Spleen (tissue), 11 donors: ENCODE measurements around the gene POLRMT. TPM values are rescaled to one million over a fixed set of nuclear protein-coding genes. Genes with fewer than 3 reads are reported as not detected.

ENCODE experiments used
- DNase-seq: peaks from one replicate; pipeline ENCODE4 v3.0.0-alpha.2; 2020
- H3K27ac ChIP-seq, 8 donors: fragments of 200-600 bp; sonication (generic) in 7 of 8; 1 replicate in 4 of 8; 2 replicates in 4 of 8; pipeline versions ENCODE4 v1.5.0 to v1.8.0; 2016 to 2021; ENCODE audit warnings: inconsistent platforms in 4 of 8, mild to moderate bottlenecking in 4 of 8, moderate library complexity in 1 of 8
- H3K27me3 ChIP-seq, 7 donors: fragments of 200-600 bp; sonication (generic) in 6 of 7; replicated peaks in 1 of 7; 1 replicate in 4 of 7; 2 replicates in 3 of 7; pipeline versions ENCODE4 v1.5.0 to v1.8.0; 2016 to 2021; ENCODE audit warnings: inconsistent platforms in 3 of 7, mild to moderate bottlenecking in 1 of 7
- H3K36me3 ChIP-seq, 6 donors: fragments of 200-600 bp; sonication (generic) in 5 of 6; 1 replicate in 4 of 6; 2 replicates in 2 of 6; pipeline versions ENCODE4 v1.5.0 to v1.8.0; 2016 to 2021; ENCODE audit warnings: inconsistent platforms in 2 of 6
- H3K4me1 ChIP-seq, 6 donors: fragments of 200-600 bp; sonication (generic) in 5 of 6; 1 replicate in 3 of 6; 2 replicates in 3 of 6; pipeline versions ENCODE4 v1.5.0 to v1.8.0; 2016 to 2021; ENCODE audit warnings: inconsistent platforms in 3 of 6
- H3K4me3 ChIP-seq, 8 donors: fragments of 200-600 bp; sonication (generic) in 7 of 8; 1 replicate in 4 of 8; 2 replicates in 4 of 8; pipeline versions ENCODE4 v1.5.0 to v1.8.0; 2016 to 2021; ENCODE audit warnings: inconsistent platforms in 4 of 8, mild to moderate bottlenecking in 4 of 8, moderate library complexity in 2 of 8
- H3K9me3 ChIP-seq, 8 donors: fragments of 200-600 bp; sonication (generic) in 7 of 8; 1 replicate in 4 of 8; 2 replicates in 4 of 8; pipeline versions ENCODE4 v1.5.0 to v1.8.0; 2016 to 2021; ENCODE audit warnings: inconsistent platforms in 4 of 8
- POLR2A ChIP-seq, 3 donors: fragments of 450-650 bp; IDR thresholded peaks; one replicate each; pipeline ENCODE4 v1.5.1; 2017; ENCODE audit warnings: antibody characterized with exemption in 3 of 3, mild to moderate bottlenecking in 1 of 3
- POLR2AphosphoS5 ChIP-seq, 3 donors: sonication (generic); formaldehyde crosslinking; IDR thresholded peaks; one replicate each; pipeline ENCODE4 v1.5.1; 2017; ENCODE audit warnings: antibody characterized with exemption in 3 of 3
- WGBS, 5 donors: extraction: QIAGEN DNeasy Blood & Tissue Kit in 3 of 5; methylation state at CpG; one replicate each; pipeline versions ENCODE4 v1.1.5 to v1.1.7; 2013 to 2018; 5-methylcytosine and 5-hydroxymethylcytosine counted together
- intact Hi-C: fragments of 100-400 bp; cut with DNase I; formaldehyde crosslinking; loops from one replicate; pipeline ENCODE4 v1.15.0; 2023; ENCODE audit warnings: low total_unique reads
- polyA plus RNA-seq, 3 donors: library from polyadenylated mRNA; stranded (reverse); fragments of 200-250 nt; gene quantifications; one replicate each; pipeline ENCODE4 v1.2.1, GENCODE V29; 2013
- total RNA-seq, 7 donors: library from RNA; depleted of rRNA in 3 of 7; stranded (reverse); fragments of >200 nt in 3 of 7; fragmentation: NEBNext Ultra II Directional in 4 of 7; extraction: Animal tissue kit (Norgen Biotek cat#: 25700) in 4 of 7; gene quantifications; one replicate each; pipeline versions ENCODE4 v1.1.0 to v1.2.1, GENCODE V29; 2016 to 2021
- TF ChIP-seq, protein P1 (sequence below), 11 experiments: fragments of 200-600 bp in 7 of 11; fragments of 450-650 bp in 4 of 11; sonication (generic) in 4 of 11; IDR thresholded peaks in 8 of 11; conservative IDR thresholded peaks in 3 of 11; 1 replicate in 7 of 11; 2 replicates in 4 of 11; pipeline versions ENCODE4 v1.4.0 to v1.8.0; 2016 to 2021; ENCODE audit warnings: antibody characterized with exemption in 11 of 11, inconsistent platforms in 4 of 11, mild to moderate bottlenecking in 1 of 11
- donor health status: healthy with polysubstance abuse.
- donor health status: DM: no; HTN: no; CAD: no; lungs with moderate emphysema.
- donor health status: DM: no; HTN: no; CAD: no.
- donor health status: Bipolar disorder and iron deficiency.
- donor health status: healthy.
- donor health status: DM: no; HTN: no; CAD: no.
- donor health status: DM: yes; HTN: yes; CAD: no.

The POLRMT gene
- total and polyA plus RNA-seq, 10 donors, result 28.6 to 105 (median 50.9) TPM

DNA sequence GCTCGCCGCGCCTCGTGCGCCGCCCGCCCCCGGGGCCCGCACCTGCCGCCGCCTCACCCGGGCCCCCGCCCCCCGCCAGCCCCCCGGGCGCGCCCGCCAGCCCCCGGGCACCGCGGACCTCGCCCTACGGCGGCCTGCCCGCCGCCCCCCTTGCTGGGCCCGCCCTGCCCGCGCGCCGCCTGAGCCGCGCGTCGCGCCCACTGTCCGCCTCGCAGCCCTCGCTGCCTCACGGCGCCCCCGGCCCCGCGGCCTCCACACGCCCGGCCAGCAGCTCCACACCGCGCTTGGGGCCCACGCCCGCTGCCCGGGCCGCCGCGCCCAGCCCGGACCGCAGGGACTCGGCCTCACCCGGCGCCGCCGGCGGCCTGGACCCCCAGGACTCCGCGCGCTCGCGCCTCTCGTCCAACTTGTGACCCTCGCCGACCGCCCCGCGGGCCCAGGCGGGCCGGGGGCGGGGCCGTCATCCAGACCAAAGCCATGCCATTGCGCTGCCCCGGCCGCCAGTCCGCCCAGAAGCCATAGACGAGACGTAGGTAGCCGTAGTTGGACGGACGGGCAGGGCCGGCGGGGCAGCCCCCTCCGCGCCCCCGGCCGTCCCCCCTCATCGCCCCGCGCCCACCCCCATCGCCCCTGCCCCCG is 17.2 kb downstream of the POLRMT start:
- intact Hi-C loops, result no loop called here
- H3K27ac ChIP-seq, result no peak overlapping the region
- H3K9me3 ChIP-seq, result no peaks in the 10 kb centered on the region
- peak overlapping the region in 1 of 8 donors; percentile 34 for H3K4me3 ChIP-seq
- WGBS, 5 donors, result 24 to 57% (median 26%) methylated on average over 7 to 93 of the region's 97 CpGs
- H3K27me3 ChIP-seq, result peaks cover 0 to 21% (median 0%) of the 10 kb centered on the region in 7 donors
- TF ChIP-seq, protein P1, sequence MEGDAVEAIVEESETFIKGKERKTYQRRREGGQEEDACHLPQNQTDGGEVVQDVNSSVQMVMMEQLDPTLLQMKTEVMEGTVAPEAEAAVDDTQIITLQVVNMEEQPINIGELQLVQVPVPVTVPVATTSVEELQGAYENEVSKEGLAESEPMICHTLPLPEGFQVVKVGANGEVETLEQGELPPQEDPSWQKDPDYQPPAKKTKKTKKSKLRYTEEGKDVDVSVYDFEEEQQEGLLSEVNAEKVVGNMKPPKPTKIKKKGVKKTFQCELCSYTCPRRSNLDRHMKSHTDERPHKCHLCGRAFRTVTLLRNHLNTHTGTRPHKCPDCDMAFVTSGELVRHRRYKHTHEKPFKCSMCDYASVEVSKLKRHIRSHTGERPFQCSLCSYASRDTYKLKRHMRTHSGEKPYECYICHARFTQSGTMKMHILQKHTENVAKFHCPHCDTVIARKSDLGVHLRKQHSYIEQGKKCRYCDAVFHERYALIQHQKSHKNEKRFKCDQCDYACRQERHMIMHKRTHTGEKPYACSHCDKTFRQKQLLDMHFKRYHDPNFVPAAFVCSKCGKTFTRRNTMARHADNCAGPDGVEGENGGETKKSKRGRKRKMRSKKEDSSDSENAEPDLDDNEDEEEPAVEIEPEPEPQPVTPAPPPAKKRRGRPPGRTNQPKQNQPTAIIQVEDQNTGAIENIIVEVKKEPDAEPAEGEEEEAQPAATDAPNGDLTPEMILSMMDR (IDR thresholded peaks at IDR 0.05 in 8 of 11, conservative IDR thresholded peaks at IDR 0.05 in 3 of 11), result no peak
- H3K36me3 ChIP-seq, result peaks cover 0 to 46% (median 40%) of the 10 kb centered on the region in 6 donors
- DNase-seq, result no peak
- peaks cover 4 to 22% (median 10%) of the 10 kb centered on the region in 6 donors for H3K4me1 ChIP-seq

DNA sequence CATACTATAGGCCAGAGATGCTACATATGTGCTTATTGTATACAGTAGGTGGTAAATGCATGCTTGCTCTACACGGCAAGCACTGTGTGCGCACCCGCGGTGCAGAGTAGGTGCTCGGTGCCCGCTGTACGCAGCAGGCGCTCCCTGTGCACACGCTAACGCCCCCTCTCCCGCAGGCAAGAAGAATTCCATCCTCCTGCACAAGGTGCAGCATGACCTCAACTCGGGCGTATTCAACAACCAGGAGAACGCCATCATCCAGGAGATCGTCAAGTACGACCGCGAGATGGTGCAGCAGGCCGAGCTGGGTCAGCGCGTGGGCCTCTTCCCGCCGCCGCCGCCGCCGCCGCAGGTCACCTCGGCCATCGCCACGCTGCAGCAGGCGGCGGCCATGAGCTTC is 17.7 kb downstream of the POLRMT start:
- H3K27ac ChIP-seq, result no peak overlapping the region
- intact Hi-C loops, result no loop called here
- H3K36me3 ChIP-seq, result peaks cover 0 to 41% (median 36%) of the 10 kb centered on the region in 6 donors
- peak in 1 of 3 donors; percentile 52 for TF ChIP-seq POLR2AphosphoS5 (IDR thresholded peaks at IDR 0.05)
- TF ChIP-seq POLR2A (IDR thresholded peaks at IDR 0.05), result no peak
- TF ChIP-seq, protein P1 (IDR thresholded peaks at IDR 0.05 in 8 of 11, conservative IDR thresholded peaks at IDR 0.05 in 3 of 11), result peak in 2 of 11 experiments; percentile 10 to 16
- WGBS, 5 donors, result 23 to 62% (median 39%) methylated on average over 11 to 33 of the region's 33 CpGs
- peak overlapping the region in 1 of 8 donors; percentile 34 for H3K4me3 ChIP-seq
- no peaks in the 10 kb centered on the region for H3K9me3 ChIP-seq
- peaks cover 0 to 24% (median 0%) of the 10 kb centered on the region in 7 donors for H3K27me3 ChIP-seq
- DNase-seq, result no peak
- peaks cover 9 to 28% (median 16%) of the 10 kb centered on the region in 6 donors for H3K4me1 ChIP-seq

DNA sequence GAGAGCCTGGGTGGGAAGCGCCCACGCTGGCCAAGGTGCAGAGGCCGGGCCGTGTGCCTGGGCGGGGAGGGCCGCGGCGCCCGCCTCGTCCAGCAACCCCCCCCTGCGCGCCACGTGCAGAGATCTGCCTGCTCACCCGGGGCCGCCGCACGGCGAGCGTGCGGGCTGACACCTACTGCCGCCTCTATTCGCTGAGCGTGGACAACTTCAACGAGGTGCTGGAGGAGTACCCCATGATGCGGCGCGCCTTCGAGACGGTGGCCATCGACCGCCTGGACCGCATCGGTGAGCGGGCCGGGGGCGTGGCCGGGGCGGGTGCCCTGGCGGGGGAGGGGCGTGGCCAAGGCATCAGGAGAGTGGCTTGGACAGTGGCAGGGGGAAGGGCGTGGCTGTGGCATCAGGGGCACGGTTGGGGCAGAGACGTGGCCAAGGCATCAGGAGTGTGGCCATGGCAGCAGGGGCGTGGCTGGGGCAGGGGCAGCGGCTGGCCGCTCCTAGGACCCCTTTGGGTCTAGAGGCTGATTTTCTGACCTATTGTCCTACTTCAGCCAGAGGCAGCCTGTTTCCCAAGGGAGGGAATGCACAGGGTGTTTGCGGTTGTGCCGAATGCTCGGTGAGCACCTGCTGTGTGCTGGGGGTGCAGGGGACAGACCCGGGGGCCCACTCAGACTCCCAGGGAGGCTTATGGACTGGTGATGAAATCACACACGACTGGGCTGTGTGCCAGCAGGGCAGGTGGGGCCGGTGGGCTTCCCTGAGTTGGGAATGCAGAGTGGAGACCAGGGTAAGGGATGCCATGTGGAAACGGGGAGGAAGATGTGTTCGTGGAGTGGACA is 19.4 kb downstream of the POLRMT start:
- peaks cover 22 to 44% (median 33%) of the 10 kb centered on the region in 6 donors for H3K4me1 ChIP-seq
- no peaks in the 10 kb centered on the region for H3K9me3 ChIP-seq
- H3K4me3 ChIP-seq, result no peak overlapping the region
- H3K36me3 ChIP-seq, result peaks cover 0 to 24% (median 21%) of the 10 kb centered on the region in 6 donors
- WGBS, 5 donors, result 71 to 85% (median 80%) methylated on average over 22 to 54 of the region's 54 CpGs
- no peak for DNase-seq
- TF ChIP-seq POLR2A (IDR thresholded peaks at IDR 0.05), result no peak
- TF ChIP-seq POLR2AphosphoS5 (IDR thresholded peaks at IDR 0.05), result no peak
- TF ChIP-seq, protein P1 (IDR thresholded peaks at IDR 0.05 in 8 of 11, conservative IDR thresholded peaks at IDR 0.05 in 3 of 11), result no peak
- peaks cover 0 to 27% (median 0%) of the 10 kb centered on the region in 7 donors for H3K27me3 ChIP-seq
- intact Hi-C loops, result no loop called here
- H3K27ac ChIP-seq, result no peak overlapping the region

DNA sequence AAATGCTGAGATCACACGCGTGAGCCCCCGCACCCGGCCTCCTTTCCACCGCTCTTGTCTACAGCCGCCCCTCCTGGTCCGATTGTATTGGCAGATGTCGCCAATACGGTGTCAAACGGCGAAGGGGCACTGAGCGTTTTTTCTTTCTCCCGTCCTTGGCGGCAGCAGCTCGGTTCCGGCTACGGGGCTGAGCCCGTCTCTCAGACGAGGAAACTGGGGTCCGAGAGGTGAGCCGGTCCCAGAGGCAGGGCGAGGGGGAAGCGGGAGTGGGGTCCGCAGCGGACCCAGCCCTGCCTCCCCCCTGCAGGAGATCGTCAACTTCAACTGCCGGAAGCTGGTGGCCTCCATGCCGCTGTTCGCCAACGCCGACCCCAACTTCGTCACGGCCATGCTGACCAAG is 20.4 kb downstream of the POLRMT start:
- no peak overlapping the region for H3K27ac ChIP-seq
- no peak for DNase-seq
- peaks cover 0 to 27% (median 0%) of the 10 kb centered on the region in 7 donors for H3K27me3 ChIP-seq
- peaks cover 22 to 51% (median 39%) of the 10 kb centered on the region in 6 donors for H3K4me1 ChIP-seq
- H3K4me3 ChIP-seq, result no peak overlapping the region
- TF ChIP-seq, protein P1 (IDR thresholded peaks at IDR 0.05 in 8 of 11, conservative IDR thresholded peaks at IDR 0.05 in 3 of 11), result no peak
- no peak for TF ChIP-seq POLR2AphosphoS5 (IDR thresholded peaks at IDR 0.05)
- intact Hi-C loops, result no loop called here
- WGBS, 5 donors, result 68 to 92% (median 88%) methylated on average over 26 to 33 of the region's 33 CpGs
- H3K36me3 ChIP-seq, result peaks cover 0 to 14% (median 11%) of the 10 kb centered on the region in 6 donors
- H3K9me3 ChIP-seq, result no peaks in the 10 kb centered on the region
